Adrenal gland (tissue), 5 donors: ENCODE data around the gene CEP85L.

Source experiments
- CTCF ChIP-seq, 6 experiments: fragments of 450-650 bp in 4 of 6; fragments of 200-600 bp in 2 of 6; sonication (generic) in 1 of 6; IDR thresholded peaks; 1 replicate in 5 of 6; 2 replicates in 1 of 6; pipeline versions ENCODE4 v1.5.1 to v1.8.0; 2016 to 2021; ENCODE audit warnings: antibody characterized with exemption in 6 of 6, mild to moderate bottlenecking in 2 of 6, moderate library complexity in 1 of 6
- POLR2A ChIP-seq, 2 donors: fragments of 450-650 bp; IDR thresholded peaks; one replicate each; pipeline ENCODE4 v1.6.1; 2017; ENCODE audit warnings: antibody characterized with exemption in 2 of 2, mild to moderate bottlenecking in 2 of 2, moderate library complexity in 1 of 2
- donor health status: DM: no; HTN: no; CAD: no.

DNA sequence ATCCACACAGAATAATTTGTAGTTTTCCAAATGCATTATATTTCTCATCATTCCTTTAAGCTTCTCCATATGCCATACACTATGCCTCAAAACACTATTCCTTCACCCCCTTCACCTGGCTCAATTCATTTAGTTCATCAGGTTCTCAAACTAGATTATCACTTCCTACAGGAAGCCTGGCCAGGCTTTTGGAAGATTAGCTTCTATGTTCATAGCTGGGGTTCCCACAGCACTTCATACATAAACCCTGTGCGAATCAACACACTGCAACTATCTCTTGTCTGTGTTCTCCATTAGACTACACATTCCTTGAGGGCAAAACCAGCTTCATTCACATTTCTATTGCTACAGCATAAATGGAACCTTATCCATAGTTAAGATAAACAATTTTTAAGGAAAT, 143.8 kb downstream of the CEP85L start:
- no peak for TF ChIP-seq CTCF (IDR thresholded peaks at IDR 0.05)
- no peak for TF ChIP-seq POLR2A (IDR thresholded peaks at IDR 0.05)
